SK-N-SH treated with all-trans-retinoic acid at 6 μM for 48 hours (cell line): ENCODE measurements around the gene PARP16.

ENCODE experiments used
- ATAC-seq: fragments of 200-7000 bp; cut with Tn5 transposase; 3 replicates; pipeline ENCODE4 v1.9.1; 2020; ENCODE audit warnings: mild to moderate bottlenecking, moderate library complexity
- ARNTL ChIP-seq: fragments of 450-650 bp; formaldehyde crosslinking; IDR thresholded peaks from 2 replicates; pipeline ENCODE4 v1.5.0; 2020; ENCODE audit warnings: low read depth, mild to moderate bottlenecking, moderate library complexity, borderline replicate concordance
- BACH2 ChIP-seq: fragments of 250-450 bp; sonication (Bioruptor Pico); IDR thresholded peaks from 2 replicates; pipeline ENCODE4 v1.9.0; 2021; ENCODE audit warnings: mild to moderate bottlenecking, borderline replicate concordance
- CREB5 ChIP-seq: fragments of 250-450 bp; sonication (Bioruptor Pico); IDR thresholded peaks from 2 replicates; pipeline ENCODE4 v1.5.1; 2020; ENCODE audit warnings: low read depth, mild to moderate bottlenecking, moderate library complexity
- CSDC2 ChIP-seq: fragments of 250-450 bp; sonication (Bioruptor Pico); IDR thresholded peaks from 2 replicates; pipeline ENCODE4 v1.5.0; 2020; ENCODE audit warnings: mild to moderate bottlenecking, moderate library complexity
- CSRNP3 ChIP-seq: fragments of 250-450 bp; sonication (Bioruptor Pico); IDR thresholded peaks from 2 replicates; pipeline ENCODE4 v1.5.1; 2021; ENCODE audit warnings: mild to moderate bottlenecking, moderate library complexity
- ESRRG ChIP-seq: fragments of 250-450 bp; sonication (Bioruptor Pico); IDR thresholded peaks from 2 replicates; pipeline ENCODE4 v1.6.1; 2021; ENCODE audit warnings: mild to moderate bottlenecking
- GLIS3 ChIP-seq: fragments of 250-450 bp; sonication (Bioruptor Pico); IDR thresholded peaks from 2 replicates; pipeline ENCODE4 v1.5.0; 2020; ENCODE audit warnings: mild to moderate bottlenecking, moderate library complexity
- ISL1 ChIP-seq: fragments of 250-450 bp; sonication (Bioruptor Pico); IDR thresholded peaks from 2 replicates; pipeline ENCODE4 v2.1.2; 2022; ENCODE audit warnings: mild to moderate bottlenecking, moderate library complexity
- OSR1 ChIP-seq: fragments of 250-450 bp; sonication (Bioruptor Pico); IDR thresholded peaks from 2 replicates; pipeline ENCODE4 v1.8.0; 2022; ENCODE audit warnings: moderate library complexity, mild to moderate bottlenecking, inconsistent platforms
- PATZ1 ChIP-seq: fragments of 250-450 bp; sonication (Bioruptor Pico); IDR thresholded peaks from 2 replicates; pipeline ENCODE4 v1.8.0; 2020; ENCODE audit warnings: mild to moderate bottlenecking, moderate library complexity, borderline replicate concordance
- POU6F1 ChIP-seq: fragments of 250-450 bp; sonication (Bioruptor Pico); IDR thresholded peaks from 2 replicates; pipeline ENCODE4 v1.8.0; 2021; ENCODE audit warnings: low read depth, mild to moderate bottlenecking, moderate library complexity, borderline replicate concordance
- PPARA ChIP-seq: fragments of 250-450 bp; sonication (Bioruptor Pico); IDR thresholded peaks from 2 replicates; pipeline ENCODE4 v1.5.0; 2020; ENCODE audit warnings: mild to moderate bottlenecking, borderline replicate concordance
- RARB ChIP-seq: fragments of 250-450 bp; sonication (Bioruptor Pico); IDR thresholded peaks from 2 replicates; pipeline ENCODE4 v1.8.0; 2021; ENCODE audit warnings: mild to moderate bottlenecking, moderate library complexity
- TCF4 ChIP-seq: fragments of 250-450 bp; sonication (Bioruptor Pico); IDR thresholded peaks from 2 replicates; pipeline ENCODE4 v1.8.0; 2021; ENCODE audit warnings: mild to moderate bottlenecking, moderate library complexity, borderline replicate concordance
- TOX ChIP-seq: fragments of 250-450 bp; sonication (Bioruptor Pico); IDR thresholded peaks from 2 replicates; pipeline ENCODE4 v1.8.0; 2021; ENCODE audit warnings: mild to moderate bottlenecking, moderate library complexity, borderline replicate concordance
- TSHZ2 ChIP-seq: fragments of 250-450 bp; sonication (Bioruptor Pico); IDR thresholded peaks from 2 replicates; pipeline ENCODE4 v1.5.0; 2020; ENCODE audit warnings: mild to moderate bottlenecking, moderate library complexity
- ZC3H10 ChIP-seq: fragments of 250-450 bp; sonication (Bioruptor Pico); IDR thresholded peaks from 2 replicates; pipeline ENCODE4 v1.5.1; 2021; ENCODE audit warnings: mild to moderate bottlenecking, moderate library complexity
- ZFP3 ChIP-seq: fragments of 250-450 bp; sonication (Bioruptor Pico); IDR thresholded peaks from 2 replicates; pipeline ENCODE4 v1.5.0; 2020; ENCODE audit warnings: mild to moderate bottlenecking, moderate library complexity
- ZFP30 ChIP-seq: fragments of 450-650 bp; formaldehyde crosslinking; IDR thresholded peaks from 2 replicates; pipeline ENCODE4 v1.5.0; 2022; ENCODE audit warnings: mild to moderate bottlenecking, moderate library complexity
- ZNF565 ChIP-seq: fragments of 450-650 bp; formaldehyde crosslinking; conservative IDR thresholded peaks from 2 replicates; pipeline ENCODE4 v1.5.0; 2020; ENCODE audit warnings: low read depth, mild to moderate bottlenecking, moderate library complexity
- ZNF70 ChIP-seq: fragments of 450-650 bp; formaldehyde crosslinking; IDR thresholded peaks from 2 replicates; pipeline ENCODE4 v1.5.0; 2020; ENCODE audit warnings: mild to moderate bottlenecking, moderate library complexity
- ZNF8 ChIP-seq: fragments of 450-650 bp; formaldehyde crosslinking; IDR thresholded peaks from 2 replicates; pipeline ENCODE4 v1.5.0; 2020; ENCODE audit warnings: mild to moderate bottlenecking, moderate library complexity

Gene PARP16

GRCh38 chr15:65248511-65249255, 38.0 kb downstream of the PARP16 start:
- no peak for TF ChIP-seq PPARA
- no peak for TF ChIP-seq POU6F1 (CRISPR knock-in tag)
- TF ChIP-seq ZNF70 (CRISPR knock-in tag), result no peak
- ATAC-seq, result no peak

GRCh38 chr15:65246939-65247338, 39.7 kb downstream of the PARP16 start:
- ATAC-seq, result no peak
- TF ChIP-seq ARNTL (CRISPR knock-in tag) (no peak), ZFP30 (no peak), ZC3H10 (CRISPR knock-in tag) (no peak), ESRRG (no peak), ZNF565 (CRISPR knock-in tag) (no peak), ISL1 (CRISPR knock-in tag) (no peak), ZNF8 (no peak), CREB5 (no peak), POU6F1 (CRISPR knock-in tag) (no peak), CSDC2 (CRISPR knock-in tag) (no peak), OSR1 (no peak), TOX (CRISPR knock-in tag) (no peak), BACH2 (CRISPR knock-in tag) (no peak), PATZ1 (CRISPR knock-in tag) (no peak), ZNF70 (CRISPR knock-in tag) (no peak), TCF4 (no peak), PPARA (no peak), CSRNP3 (CRISPR knock-in tag) (no peak), ZFP3 (CRISPR knock-in tag) (no peak)

GRCh38 chr15:65246026-65246714, 40.5 kb downstream of the PARP16 start:
- ATAC-seq, result no peak
- no peak for TF ChIP-seq ZFP30

GRCh38 chr15:65245096-65245856, 41.4 kb downstream of the PARP16 start:
- no peak; the same call in 2 of the 3 replicates for ATAC-seq
- no peak for TF ChIP-seq CSRNP3 (CRISPR knock-in tag)
- no peak for TF ChIP-seq GLIS3 (CRISPR knock-in tag)
- no peak for TF ChIP-seq OSR1
- TF ChIP-seq ISL1 (CRISPR knock-in tag), result no peak
- TF ChIP-seq ESRRG, result no peak
- no peak for TF ChIP-seq TSHZ2
- no peak for TF ChIP-seq TCF4
- TF ChIP-seq RARB (CRISPR knock-in tag), result no peak
- TF ChIP-seq CSDC2 (CRISPR knock-in tag), result no peak
- TF ChIP-seq PPARA, result no peak
- TF ChIP-seq ZNF565 (CRISPR knock-in tag), result no peak
